ENCODE data around the gene AKR1B15.

- TF ChIP-seq POLR2AphosphoS5 (IDR thresholded peaks at IDR 0.05) (no peak), CTCF (IDR thresholded peaks at IDR 0.05) (no peak), POLR2A (IDR thresholded peaks at IDR 0.05) (no peak)
Observed at GRCh38 chr7:134527979-134528371, 20.9 kb upstream of the AKR1B15 start.
